Measurements from ENCODE around the gene NCL.
"Not testable (repeated sequence)": the region's sequence is repeated elsewhere in the genome, so short reads cannot be mapped to it uniquely, and the experiment has no call there.

NCL gene

GRCh38 chr2:231407686-231408085, 56.6 kb downstream of the NCL start:
- DNase-seq (ENCODE audit: low read depth in 1 of 2, low spot score in 1 of 2) = not testable (repeated sequence)

DNA sequence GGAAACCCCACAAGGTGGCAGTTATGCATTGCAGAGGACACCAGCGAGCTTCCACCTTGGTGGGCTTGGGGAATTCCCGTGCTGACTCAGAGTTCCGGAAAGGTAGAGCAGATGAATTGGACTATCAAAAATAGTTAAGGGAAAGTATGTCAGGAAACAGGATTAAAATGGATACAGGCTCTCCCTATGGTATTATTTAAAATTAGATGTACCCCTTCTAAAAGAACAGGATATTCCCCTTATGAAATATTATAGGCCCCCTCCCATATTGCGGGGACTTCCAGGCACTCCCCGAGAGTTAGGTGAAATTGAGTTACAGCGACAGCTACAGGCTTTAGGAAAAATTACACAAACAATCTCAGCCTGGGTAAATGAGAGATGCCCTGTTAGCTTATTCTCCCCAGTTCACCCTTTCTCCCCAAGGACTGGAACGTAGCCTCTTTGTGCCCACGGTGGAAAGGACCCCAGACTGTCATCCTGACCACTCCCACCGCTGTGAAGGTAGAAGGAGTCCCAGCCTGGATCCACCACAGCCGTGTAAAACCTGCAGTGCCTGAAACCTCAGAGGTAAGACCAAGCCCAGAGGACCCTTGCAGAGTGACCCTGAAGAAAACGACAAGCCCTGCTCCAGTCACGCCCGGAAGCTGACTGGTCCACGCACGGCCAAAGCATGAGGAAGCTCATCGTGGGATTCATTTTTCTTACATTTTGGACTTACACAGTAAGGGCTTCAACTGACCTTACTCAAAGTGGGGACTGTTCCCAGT, 58.5 kb downstream of the NCL start:
- not testable (repeated sequence) for DNase-seq (ENCODE audit: low read depth in 1 of 2, low spot score in 1 of 2)

GRCh38 chr2:231404183-231404578, 60.1 kb downstream of the NCL start:
- not testable (repeated sequence) for DNase-seq (ENCODE audit: low read depth in 1 of 2, low spot score in 1 of 2)
